HepG2 (cell line): ENCODE results near the gene ITGA7. TPM values are rescaled to one million over a fixed set of nuclear protein-coding genes. Genes with fewer than 3 reads are reported as not detected.

Source experiments
- ATAC-seq: fragments of 200-7000 bp; cut with Tn5 transposase; 3 replicates; pipeline ENCODE4 v1.9.1; 2020; ENCODE audit warnings: mild to moderate bottlenecking, moderate library complexity
- BruUV-seq: library from RNA; stranded (reverse); fragments of 400-500 nt; replicated peaks from 2 replicates; lab custom pipeline; 2021; lab: Mats Ljungman, UMichigan
- CTCF ChIA-PET: fragments of 300-600 bp; formaldehyde crosslinking; extraction: SDS; loops from one replicate; lab custom pipeline; 2021; ENCODE audit warnings: low total read pairs, inconsistent platforms, low intra/inter-chr PET ratio; lab: Yijun Ruan, JAX
- POLR2A ChIA-PET: fragments of 350-600 bp; sonication (Branson Sonifier 250); formaldehyde crosslinking; loops from one replicate; lab custom pipeline; 2020; ENCODE audit warnings: antibody characterized with exemption, inconsistent platforms; lab: Yijun Ruan, JAX
- DNase-seq: peaks from one replicate; pipeline ENCODE4 v3.0.0-alpha.2; 2015; ENCODE audit warnings: low spot score
- FAIRE-seq: peaks from 3 replicates; lab custom pipeline; 2011; peaks lifted over from hg19 to GRCh38; lab: Jason Lieb, UNC
- H2AFZ ChIP-seq: one replicate; pipeline ENCODE4 v1.6.1; 2011; ENCODE audit warnings: low read length, inconsistent platforms
- H3K27ac ChIP-seq: fragments of 300-600 bp; 3 replicates; pipeline ENCODE4 v1.8.0; 2011; ENCODE audit warnings: mixed run types, mild to moderate bottlenecking, mixed read lengths, low read length, inconsistent platforms; ENCODE audit not compliant: insufficient read depth; ENCODE audit errors: extremely low read length
- H3K27me3 ChIP-seq, 2 experiments: fragments of 200-600 bp in 1 of 2; 2 replicates in 1 of 2; 3 replicates in 1 of 2; pipeline versions ENCODE4 v1.6.0 to v1.8.0; 2011; ENCODE audit warnings: low read length in 2 of 2, mild to moderate bottlenecking in 2 of 2, moderate library complexity in 2 of 2, inconsistent platforms in 1 of 2; ENCODE audit not compliant: insufficient read depth in 2 of 2, control insufficient read depth in 1 of 2
- H3K36me3 ChIP-seq, 2 experiments: fragments of 200-600 bp in 1 of 2; replicated peaks in 1 of 2; 2 replicates in 1 of 2; 3 replicates in 1 of 2; pipeline versions ENCODE4 v1.5.1 to v1.8.0; 2011; ENCODE audit warnings: low read length in 2 of 2, inconsistent platforms in 1 of 2; ENCODE audit not compliant: insufficient read depth in 2 of 2, control insufficient read depth in 1 of 2
- H3K4me1 ChIP-seq: 2 replicates; pipeline ENCODE4 v1.5.1; 2012; ENCODE audit warnings: low read length, inconsistent platforms; ENCODE audit not compliant: insufficient read depth
- H3K4me2 ChIP-seq: 2 replicates; pipeline ENCODE4 v1.6.0; 2011; ENCODE audit warnings: low read depth, low read length, inconsistent platforms
- H3K4me3 ChIP-seq, 3 experiments: fragments of 200-600 bp in 1 of 3; sonication (generic), shearing (Covaris generic) in 1 of 3; replicated peaks in 1 of 3; 2 replicates each; pipeline ENCODE4 v1.5.1; 2011 to 2016; ENCODE audit warnings: low read length in 3 of 3, inconsistent platforms in 2 of 3, low read depth in 2 of 3, mild to moderate bottlenecking in 2 of 3, control low read depth in 1 of 3, mixed read lengths in 1 of 3; ENCODE audit not compliant: insufficient read depth in 1 of 3
- H3K79me2 ChIP-seq: one replicate; pipeline ENCODE4 v1.6.1; 2011; ENCODE audit warnings: low read length, inconsistent platforms; ENCODE audit not compliant: insufficient read depth
- H3K9ac ChIP-seq: 2 replicates; pipeline ENCODE4 v1.6.0; 2011; ENCODE audit warnings: mild to moderate bottlenecking, low read depth, low read length, inconsistent platforms; ENCODE audit not compliant: insufficient read depth
- H3K9me3 ChIP-seq: 2 replicates; pipeline ENCODE4 v1.5.1; 2012; ENCODE audit warnings: mild to moderate bottlenecking, low read length
- H4K20me1 ChIP-seq: 2 replicates; pipeline ENCODE4 v1.6.0; 2011; ENCODE audit warnings: inconsistent platforms, mild to moderate bottlenecking, low read length, moderate library complexity; ENCODE audit not compliant: insufficient read depth
- CBX2 ChIP-seq, 2 experiments: fragments of 200-600 bp in 1 of 2; sonication (generic); formaldehyde crosslinking in 1 of 2; IDR thresholded peaks; 2 replicates each; pipeline versions ENCODE4 v1.7.0 to v1.8.1; 2018 to 2022; ENCODE audit warnings: low read depth in 2 of 2, low read length in 1 of 2, mild to moderate bottlenecking in 1 of 2, missing genetic modification reagents in 1 of 2
- FOSL2 ChIP-seq: sonication (generic); formaldehyde crosslinking; IDR thresholded peaks from 2 replicates; pipeline ENCODE4 v1.4.0; 2020; ENCODE audit warnings: missing genetic modification reagents
- FOXA3 ChIP-seq: IDR thresholded peaks from 2 replicates; pipeline ENCODE4 v1.6.1; 2016; ENCODE audit warnings: missing genetic modification reagents, missing compliant biosample characterization
- HOXA7 ChIP-seq: sonication (generic); formaldehyde crosslinking; IDR thresholded peaks from 2 replicates; pipeline ENCODE4 v1.8.1; 2022; ENCODE audit warnings: mild to moderate bottlenecking, missing genetic modification reagents, moderate library complexity
- KAT7 ChIP-seq: IDR thresholded peaks from 2 replicates; pipeline ENCODE4 v1.6.1; 2018; ENCODE audit warnings: borderline replicate concordance, missing compliant biosample characterization
- KLF13 ChIP-seq: sonication (generic); formaldehyde crosslinking; IDR thresholded peaks from 2 replicates; pipeline ENCODE4 v1.4.0; 2020; ENCODE audit warnings: mild to moderate bottlenecking, missing genetic modification reagents
- KLF9 ChIP-seq: IDR thresholded peaks from 2 replicates; pipeline ENCODE4 v1.6.1; 2016; ENCODE audit warnings: low read depth
- NCOR1 ChIP-seq: fragments of 200-600 bp; sonication (generic); IDR thresholded peaks from 2 replicates; pipeline ENCODE4 v1.7.0; 2017; ENCODE audit warnings: antibody characterized with exemption, low read length, borderline replicate concordance
- SIX4 ChIP-seq: sonication (generic); formaldehyde crosslinking; IDR thresholded peaks from 2 replicates; pipeline ENCODE4 v1.4.0; 2020; ENCODE audit warnings: missing genetic modification reagents
- ZNF251 ChIP-seq: sonication (generic); formaldehyde crosslinking; IDR thresholded peaks from 2 replicates; pipeline ENCODE4 v1.9.0; 2021; ENCODE audit warnings: mild to moderate bottlenecking, missing genetic modification reagents
- ZNF878 ChIP-seq: sonication (generic); formaldehyde crosslinking; IDR thresholded peaks from 2 replicates; pipeline ENCODE4 v1.8.1; 2023; ENCODE audit warnings: mild to moderate bottlenecking, missing genetic modification reagents, moderate library complexity
- WGBS: methylation state at CpG from one replicate; pipeline ENCODE4 v1.1.6; 2017; ENCODE audit warnings: low lambda C conversion rate; 5-methylcytosine and 5-hydroxymethylcytosine counted together
- in situ Hi-C: cut with HindIII; loops from 2 replicates; pipeline ENCODE4 v1.10.0; 2017; ENCODE audit warnings: low pct_unique_long_range_greater_than_20kb; ENCODE audit not compliant: extremely low pct_ligation_motif_present
- intact Hi-C: fragments of 100-400 bp; cut with micrococcal nuclease; formaldehyde crosslinking; loops from one replicate; pipeline ENCODE4 v1.10.0; 2022; ENCODE audit not compliant: unreplicated experiment
- polyA plus RNA-seq, 8 experiments: library from polyadenylated mRNA; depleted of rRNA in 3 of 8; stranded (reverse) in 7 of 8; unstranded in 1 of 8; fragments of >200 nt; fragmentation: Illumina TruSeq in 4 of 8; extraction: Trizol in 4 of 8; gene quantifications; 2 replicates each; pipeline versions ENCODE4 v1.2.1 to v1.2.3, GENCODE V29; 2011 to 2016; ENCODE audit warnings: low read depth in 4 of 8, missing spikeins in 1 of 8, mixed read lengths in 1 of 8; ENCODE audit not compliant: insufficient read depth in 1 of 8
- total RNA-seq, 5 experiments: library from RNA; depleted of rRNA; stranded (reverse); fragments of >200 nt; fragmentation: Illumina TruSeq; extraction: Trizol; gene quantifications; 2 replicates each; pipeline ENCODE4 v1.2.3, GENCODE V29; 2016; ENCODE audit warnings: low read depth in 1 of 5
- TF ChIP-seq, protein P1 (sequence below): sonication (generic); formaldehyde crosslinking; conservative IDR thresholded peaks from 2 replicates; pipeline ENCODE4 v1.8.1; 2023; ENCODE audit warnings: missing genetic modification reagents
- TF ChIP-seq, protein P2 (sequence below): sonication (generic); formaldehyde crosslinking; IDR thresholded peaks from 2 replicates; pipeline ENCODE4 v1.5.1; 2020; ENCODE audit warnings: mild to moderate bottlenecking, missing genetic modification reagents
- TF ChIP-seq, protein P3 (sequence below): sonication (generic); formaldehyde crosslinking; IDR thresholded peaks from 2 replicates; pipeline ENCODE4 v1.4.0; 2020; ENCODE audit warnings: missing genetic modification reagents, low read depth, mild to moderate bottlenecking, borderline replicate concordance
- TF ChIP-seq, protein P4 (sequence below): sonication (generic); formaldehyde crosslinking; IDR thresholded peaks from 2 replicates; pipeline ENCODE4 v1.8.0; 2022; ENCODE audit warnings: missing genetic modification reagents, mild to moderate bottlenecking, borderline replicate concordance

ITGA7 gene
- total and polyA plus RNA-seq, 2 of the 13 experiments (the other 11 are each of a cell fraction or from before 2014, with no cell fraction given), result 0.65 to 0.75 TPM

DNA sequence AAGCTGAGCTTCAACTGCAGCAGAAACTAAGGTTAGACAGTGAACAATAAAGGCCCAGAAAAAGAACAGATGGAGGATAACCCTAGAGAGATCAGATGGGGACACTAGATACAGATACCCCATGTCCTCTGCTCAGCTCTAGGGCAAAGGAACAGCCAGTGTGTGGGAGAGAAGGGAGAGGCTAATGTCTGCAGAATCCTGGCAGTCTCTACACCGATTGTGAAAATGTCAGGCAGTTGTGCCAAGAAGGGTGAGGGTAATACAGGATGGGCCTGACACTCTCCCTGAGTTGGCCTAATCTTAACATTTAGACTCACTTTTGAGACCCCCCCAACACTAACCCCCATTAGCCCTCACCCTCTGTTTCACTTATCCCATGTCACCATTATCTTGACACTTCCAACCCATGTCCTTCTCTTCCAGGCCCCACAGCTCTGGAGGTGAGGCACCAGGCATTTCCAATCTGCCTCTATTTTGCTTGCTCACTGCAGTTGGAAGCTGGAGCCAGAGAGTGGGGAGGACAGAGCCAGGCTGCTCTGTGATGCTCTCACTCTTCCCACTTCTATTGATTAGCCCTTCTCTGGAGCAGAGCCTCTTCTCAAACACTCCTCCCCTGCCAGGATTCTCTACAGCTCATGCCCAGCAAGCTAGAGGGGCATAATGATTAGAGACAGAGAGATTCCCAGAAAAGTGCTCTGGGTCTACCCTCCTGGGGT is 5.2 kb upstream of the ITGA7 start (continued):
- TF ChIP-seq, protein P1, sequence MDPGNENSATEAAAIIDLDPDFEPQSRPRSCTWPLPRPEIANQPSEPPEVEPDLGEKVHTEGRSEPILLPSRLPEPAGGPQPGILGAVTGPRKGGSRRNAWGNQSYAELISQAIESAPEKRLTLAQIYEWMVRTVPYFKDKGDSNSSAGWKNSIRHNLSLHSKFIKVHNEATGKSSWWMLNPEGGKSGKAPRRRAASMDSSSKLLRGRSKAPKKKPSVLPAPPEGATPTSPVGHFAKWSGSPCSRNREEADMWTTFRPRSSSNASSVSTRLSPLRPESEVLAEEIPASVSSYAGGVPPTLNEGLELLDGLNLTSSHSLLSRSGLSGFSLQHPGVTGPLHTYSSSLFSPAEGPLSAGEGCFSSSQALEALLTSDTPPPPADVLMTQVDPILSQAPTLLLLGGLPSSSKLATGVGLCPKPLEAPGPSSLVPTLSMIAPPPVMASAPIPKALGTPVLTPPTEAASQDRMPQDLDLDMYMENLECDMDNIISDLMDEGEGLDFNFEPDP (CRISPR knock-in tag), result no peak
- no peak for TF ChIP-seq KAT7 (CRISPR knock-in tag)
- no peak for TF ChIP-seq NCOR1
- no peak for TF ChIP-seq ZNF878 (CRISPR knock-in tag)

DNA sequence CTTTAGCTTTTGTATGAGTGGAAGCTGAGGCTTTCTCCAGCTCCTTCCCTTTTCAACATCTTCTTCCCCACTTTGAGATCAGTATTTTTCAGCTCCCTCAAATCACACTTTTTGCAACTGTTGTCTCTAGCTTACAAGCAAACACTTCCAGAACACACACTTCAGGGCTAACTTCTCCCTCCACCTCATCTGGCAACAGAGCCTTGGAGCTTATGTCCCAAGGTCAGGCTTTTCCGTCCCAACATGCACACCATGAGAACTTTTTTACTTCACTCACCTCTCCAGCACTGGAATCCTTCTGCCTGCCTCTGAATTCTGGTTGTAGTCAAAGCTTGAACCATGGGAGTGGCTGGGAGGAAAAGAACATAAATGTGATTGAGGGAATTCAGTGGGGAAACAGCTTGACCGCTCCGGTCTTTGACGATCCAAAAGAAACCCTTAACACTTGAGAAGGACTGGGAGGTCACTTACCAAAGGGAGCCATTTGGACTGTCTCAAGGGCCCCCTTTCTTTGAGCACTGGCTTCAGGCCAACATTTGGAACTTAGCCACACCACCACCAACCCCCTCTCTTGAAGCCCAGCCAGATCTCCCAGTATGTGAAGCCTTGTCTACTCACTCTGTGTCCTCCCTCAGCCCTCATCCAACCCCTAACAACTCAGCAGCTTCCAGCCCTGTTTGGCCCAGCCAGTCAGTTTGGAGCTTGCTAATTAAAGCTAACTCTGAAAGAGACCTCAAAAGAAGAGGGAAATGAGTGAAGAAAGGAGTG is 4.3 kb upstream of the ITGA7 start:
- DNase-seq (no peak), ATAC-seq (no peak), FAIRE-seq (no peak)
- no peak overlapping the region for H3K4me2 ChIP-seq
- H2AFZ ChIP-seq, result no peak overlapping the region
- H3K4me1 ChIP-seq, result peaks cover 26% of the 10 kb centered on the region
- no peaks in the 10 kb centered on the region for H3K9me3 ChIP-seq
- H3K4me3 ChIP-seq, result no peak overlapping the region
- in situ Hi-C loops, result no loop called here
- no peaks in the 10 kb centered on the region for H3K36me3 ChIP-seq
- H3K27me3 ChIP-seq, result peaks cover 0 to 44% of the 10 kb centered on the region in 2 experiments; a peak in 2 of 5 replicates
- ChIA-PET CTCF (no interaction called here), POLR2A (no interaction called here)
- H4K20me1 ChIP-seq, result no peaks in the 10 kb centered on the region; the same call in 1 of the 2 replicates
- H3K9ac ChIP-seq, result no peak overlapping the region
- H3K79me2 ChIP-seq, result no peaks in the 10 kb centered on the region
- no TSS peak for BruUV-seq
- WGBS, result 65% methylated on average over 4 of the region's 4 CpGs
- intact Hi-C loops, result no loop called here
- H3K27ac ChIP-seq, result no peak overlapping the region
- no peak for TF ChIP-seq FOSL2 (CRISPR knock-in tag)
- TF ChIP-seq, protein P2, sequence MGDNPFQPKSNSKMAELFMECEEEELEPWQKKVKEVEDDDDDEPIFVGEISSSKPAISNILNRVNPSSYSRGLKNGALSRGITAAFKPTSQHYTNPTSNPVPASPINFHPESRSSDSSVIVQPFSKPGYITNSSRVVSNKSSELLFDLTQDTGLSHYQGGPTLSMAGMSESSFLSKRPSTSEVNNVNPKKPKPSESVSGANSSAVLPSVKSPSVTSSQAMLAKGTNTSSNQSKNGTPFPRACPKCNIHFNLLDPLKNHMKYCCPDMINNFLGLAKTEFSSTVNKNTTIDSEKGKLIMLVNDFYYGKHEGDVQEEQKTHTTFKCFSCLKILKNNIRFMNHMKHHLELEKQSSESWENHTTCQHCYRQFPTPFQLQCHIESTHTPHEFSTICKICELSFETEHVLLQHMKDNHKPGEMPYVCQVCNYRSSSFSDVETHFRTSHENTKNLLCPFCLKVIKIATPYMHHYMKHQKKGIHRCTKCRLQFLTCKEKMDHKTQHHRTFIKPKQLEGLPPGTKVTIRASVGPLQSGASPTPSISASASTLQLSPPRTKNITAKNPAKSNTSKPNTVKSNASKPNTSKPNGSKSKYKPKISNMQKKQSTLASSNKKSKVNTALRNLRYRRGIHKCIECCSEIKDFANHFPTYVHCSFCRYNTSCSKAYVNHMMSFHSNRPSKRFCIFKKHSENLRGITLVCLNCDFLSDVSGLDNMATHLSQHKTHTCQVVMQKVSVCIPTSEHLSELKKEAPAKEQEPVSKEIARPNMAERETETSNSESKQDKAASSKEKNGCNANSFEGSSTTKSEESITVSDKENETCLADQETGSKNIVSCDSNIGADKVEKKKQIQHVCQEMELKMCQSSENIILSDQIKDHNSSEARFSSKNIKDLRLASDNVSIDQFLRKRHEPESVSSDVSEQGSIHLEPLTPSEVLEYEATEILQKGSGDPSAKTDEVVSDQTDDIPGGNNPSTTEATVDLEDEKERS (CRISPR knock-in tag), result no peak
- no peak for TF ChIP-seq ZNF251 (CRISPR knock-in tag)
- no peak for TF ChIP-seq FOXA3 (CRISPR knock-in tag)
- TF ChIP-seq, protein P3, sequence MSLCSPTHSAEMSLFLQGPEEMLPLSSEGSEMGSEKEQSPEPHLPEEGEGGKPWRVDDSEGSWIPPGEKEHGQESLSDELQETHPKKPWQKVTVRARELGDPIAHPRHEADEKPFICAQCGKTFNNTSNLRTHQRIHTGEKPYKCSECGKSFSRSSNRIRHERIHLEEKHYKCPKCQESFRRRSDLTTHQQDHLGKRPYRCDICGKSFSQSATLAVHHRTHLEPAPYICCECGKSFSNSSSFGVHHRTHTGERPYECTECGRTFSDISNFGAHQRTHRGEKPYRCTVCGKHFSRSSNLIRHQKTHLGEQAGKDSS (CRISPR knock-in tag), result no peak
- no peak for TF ChIP-seq SIX4 (CRISPR knock-in tag)
- no peak for TF ChIP-seq HOXA7
- no peak for TF ChIP-seq CBX2 (IDR thresholded peaks at IDR 0.05; ENCODE audit: low read depth, low read length)
- TF ChIP-seq CBX2 (CRISPR knock-in tag; IDR thresholded peaks at IDR 0.05; ENCODE audit: low read depth), result no peak
- TF ChIP-seq, protein P4, sequence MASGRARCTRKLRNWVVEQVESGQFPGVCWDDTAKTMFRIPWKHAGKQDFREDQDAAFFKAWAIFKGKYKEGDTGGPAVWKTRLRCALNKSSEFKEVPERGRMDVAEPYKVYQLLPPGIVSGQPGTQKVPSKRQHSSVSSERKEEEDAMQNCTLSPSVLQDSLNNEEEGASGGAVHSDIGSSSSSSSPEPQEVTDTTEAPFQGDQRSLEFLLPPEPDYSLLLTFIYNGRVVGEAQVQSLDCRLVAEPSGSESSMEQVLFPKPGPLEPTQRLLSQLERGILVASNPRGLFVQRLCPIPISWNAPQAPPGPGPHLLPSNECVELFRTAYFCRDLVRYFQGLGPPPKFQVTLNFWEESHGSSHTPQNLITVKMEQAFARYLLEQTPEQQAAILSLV (CRISPR knock-in tag), result no peak
- TF ChIP-seq KLF9, result no peak
- TF ChIP-seq KLF13 (CRISPR knock-in tag), result no peak
